Measurements from ENCODE around the gene NEDD9.

GRCh38 chr6:11177271-11177670 is 55.2 kb downstream of the NEDD9 start:
- TF ChIP-seq POLR2A (IDR thresholded peaks at IDR 0.05; ENCODE audit: low read depth, low read length): no peak
- no peak for TF ChIP-seq POLR2AphosphoS5 (IDR thresholded peaks at IDR 0.05; ENCODE audit: low read depth, low read length)

All from GM12892 (cell line).